8988T (cell line): ENCODE data around the gene PMM1.
A peak's percentile ranks its signal among the peaks of the same experiment; 100 is the strongest.
"Not testable (repeated sequence)": the region's sequence is repeated elsewhere in the genome, so short reads cannot be mapped to it uniquely, and the experiment has no call there.

Experiments used
- DNase-seq: peaks from one replicate; pipeline ENCODE4 v3.0.0; 2011

PMM1 gene

DNA sequence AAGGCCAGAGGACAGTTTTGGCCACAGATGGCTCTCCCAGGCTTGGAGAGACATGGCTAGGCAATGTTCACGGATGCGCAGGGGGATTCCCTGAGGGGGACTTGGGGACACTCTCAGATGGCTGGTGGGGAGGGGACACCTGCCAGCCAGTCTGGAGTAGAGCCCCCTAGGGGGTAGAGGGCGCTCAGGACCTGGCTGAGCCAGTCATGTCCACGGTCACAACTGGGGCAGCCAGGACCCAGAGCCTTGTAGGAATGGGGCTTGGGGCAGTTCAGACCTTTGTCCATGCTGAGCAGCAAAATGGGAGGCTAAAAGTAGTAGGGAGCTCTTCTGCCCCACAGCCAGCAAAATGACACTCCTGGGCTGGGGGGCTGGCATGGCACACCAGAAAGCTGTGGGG lies 27.2 kb downstream of the PMM1 start:
- DNase-seq: no peak

DNA sequence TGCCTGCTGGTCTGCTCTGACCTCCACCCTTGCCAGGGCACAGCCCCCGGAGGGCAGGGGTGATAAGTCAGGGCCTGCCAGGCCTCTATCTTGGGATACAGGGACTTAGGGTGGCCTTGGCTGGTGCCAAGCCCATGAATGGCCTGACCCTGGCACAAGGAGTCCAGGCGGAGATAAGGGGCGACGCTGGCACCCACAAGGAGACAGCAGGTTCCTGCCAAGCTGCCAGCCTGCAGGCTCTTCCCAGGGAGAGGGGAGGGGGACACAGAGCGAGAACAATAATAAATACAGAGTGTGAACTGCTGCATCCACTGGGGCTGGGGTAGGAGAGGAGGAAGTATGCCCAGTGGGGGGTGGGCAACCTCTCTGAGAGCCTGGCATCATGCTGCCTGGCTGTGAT lies 27.9 kb downstream of the PMM1 start:
- DNase-seq: no peak

DNA sequence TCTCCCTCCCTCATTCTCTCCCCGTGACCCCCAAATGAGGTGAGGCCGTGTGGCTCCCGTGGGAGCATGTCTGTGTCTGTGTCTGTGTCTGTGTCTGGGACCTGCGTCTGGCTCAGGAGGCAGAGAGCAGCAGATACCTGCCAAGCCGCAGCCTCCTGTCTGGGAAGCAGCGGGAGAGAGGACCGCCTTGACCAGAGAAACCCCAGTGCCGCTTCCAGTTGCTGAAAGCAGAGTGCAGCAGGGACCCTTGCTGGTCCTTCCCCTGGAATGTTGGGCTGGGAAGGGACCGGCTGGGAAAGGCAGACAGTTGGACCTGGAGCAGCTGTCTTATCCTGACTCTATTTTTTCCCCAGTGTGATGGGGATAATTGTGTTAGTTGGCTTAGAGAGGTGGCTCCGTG lies 28.3 kb downstream of the PMM1 start:
- DNase-seq: no peak

DNA sequence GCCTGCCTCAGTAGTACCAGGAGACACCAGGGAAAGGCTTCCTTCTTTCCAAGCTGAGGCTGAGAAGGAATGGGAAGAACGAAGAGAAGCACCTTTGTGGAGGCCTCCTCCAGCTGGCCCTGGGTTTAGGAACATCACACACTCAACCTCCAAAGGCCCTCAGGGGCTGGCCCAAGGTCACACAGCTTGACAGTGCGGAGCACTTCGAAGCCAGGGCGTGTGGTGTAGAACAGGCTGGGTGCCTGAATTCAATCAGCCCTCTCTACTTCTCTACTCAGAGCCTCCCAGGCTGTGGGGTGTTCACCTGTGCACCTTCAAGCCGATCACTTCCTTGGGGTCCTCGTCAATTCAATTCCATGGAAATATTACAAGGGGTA lies 29.6 kb downstream of the PMM1 start:
- no peak for DNase-seq

DNA sequence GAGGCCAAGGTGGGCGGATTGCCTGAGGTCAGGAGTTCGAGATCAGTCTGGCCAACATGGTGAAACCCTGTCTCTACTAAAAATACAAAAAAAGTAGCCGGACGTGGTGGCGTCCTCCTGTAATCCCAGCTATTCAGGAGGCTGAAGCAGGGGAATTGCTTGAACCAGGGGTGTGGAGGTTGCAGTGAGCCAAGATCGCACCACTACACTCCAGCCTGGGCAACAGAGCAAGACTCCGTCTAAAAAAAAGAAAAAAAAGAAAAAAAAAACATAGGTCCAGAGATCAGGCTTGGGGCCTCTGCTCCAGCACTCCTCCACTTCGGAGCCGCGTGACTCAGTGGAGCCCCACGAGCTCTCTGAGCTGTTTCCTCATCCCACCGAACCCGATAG lies 31.4 kb downstream of the PMM1 start:
- not testable (repeated sequence) for DNase-seq

DNA sequence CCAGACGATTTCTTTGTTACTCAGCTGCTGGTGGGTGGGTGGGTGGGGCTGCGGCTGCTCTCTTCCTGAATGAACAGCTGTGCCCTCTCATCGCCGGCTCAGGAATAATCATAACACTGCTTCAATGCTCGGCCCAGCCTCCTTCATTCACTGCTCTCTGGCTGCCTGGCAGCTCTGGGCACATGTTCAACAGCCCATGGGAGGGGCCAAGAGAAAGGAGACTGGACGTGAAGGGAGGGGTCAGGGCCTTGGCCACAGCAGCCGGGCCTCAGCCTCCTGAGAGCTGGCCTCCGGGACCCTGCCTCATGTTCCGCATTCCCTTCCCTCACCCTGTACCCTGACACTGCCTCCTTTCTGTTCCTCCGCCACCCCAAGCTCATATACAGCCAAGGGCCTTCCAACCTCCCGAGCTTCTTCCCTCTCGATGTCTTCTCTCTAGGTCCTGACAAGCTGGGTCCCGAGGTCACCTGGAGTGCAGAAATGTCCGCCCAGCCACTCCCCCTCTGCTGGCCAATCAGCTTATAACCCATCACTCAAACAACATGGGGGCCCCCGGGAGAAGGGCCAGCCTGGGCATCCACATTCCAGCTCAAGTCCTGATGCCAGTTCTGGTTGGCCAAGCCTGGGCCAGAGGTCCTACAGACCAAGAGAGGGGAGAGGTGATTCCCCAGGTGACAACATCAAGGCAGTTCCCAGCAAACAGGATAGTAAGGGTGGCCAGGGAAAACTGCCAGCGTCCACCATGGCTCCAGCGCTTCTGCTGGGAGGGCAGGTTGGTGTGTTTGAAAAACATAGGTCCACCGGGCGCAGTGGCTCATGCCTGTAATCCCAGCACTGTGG lies 32.0 kb downstream of the PMM1 start:
- no peak for DNase-seq

DNA sequence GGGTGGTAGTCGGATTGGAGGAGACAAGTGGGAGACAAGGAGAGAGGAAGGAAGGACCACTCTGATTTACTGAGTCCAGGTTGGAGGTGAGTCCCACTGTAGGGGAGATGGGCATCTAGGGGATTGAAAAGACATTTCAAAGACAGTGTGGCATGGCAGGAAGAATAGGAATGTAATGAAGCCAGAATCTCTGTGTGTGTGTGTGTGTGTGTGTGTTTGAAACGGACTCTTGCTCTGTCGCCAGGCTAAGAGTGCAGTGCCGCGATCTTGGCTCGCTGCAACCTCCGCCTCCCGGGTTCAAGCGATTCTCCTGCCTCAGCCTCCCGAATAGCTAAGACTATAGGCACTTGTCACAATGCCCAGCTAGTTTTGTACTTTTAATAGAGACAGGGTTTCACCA lies 33.1 kb downstream of the PMM1 start:
- no peak for DNase-seq

DNA sequence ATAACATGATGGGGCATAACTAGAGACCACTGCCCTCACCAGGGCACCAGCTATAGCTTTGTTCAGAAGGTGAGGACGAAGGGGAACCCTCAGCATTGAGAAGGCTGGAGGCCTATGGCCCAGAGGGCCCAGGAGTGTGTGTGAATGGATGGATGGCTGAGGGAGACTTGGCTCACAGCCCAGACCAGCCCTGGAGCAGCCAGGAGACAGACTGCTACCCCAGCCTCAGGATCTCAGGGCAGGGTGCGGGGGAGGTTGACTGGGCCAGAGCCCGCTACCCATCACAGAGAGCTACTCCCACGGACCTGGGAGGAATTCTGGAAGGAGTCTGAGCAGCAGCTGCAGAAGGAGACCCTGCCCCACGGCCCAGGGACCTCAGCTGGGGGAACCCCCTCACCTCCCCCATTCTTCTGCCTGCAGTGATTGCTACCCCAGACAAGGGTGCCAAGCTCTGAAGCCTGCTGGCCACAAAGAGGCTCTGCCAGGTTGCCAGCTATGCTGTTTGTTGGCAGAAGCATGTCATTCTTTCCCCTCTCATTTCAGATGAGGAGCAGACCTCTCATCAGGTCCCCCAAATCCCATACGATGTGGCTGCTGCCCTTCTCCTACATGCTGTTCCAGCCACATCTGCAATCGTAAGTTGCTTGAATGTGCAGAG lies 34.2 kb downstream of the PMM1 start:
- no peak for DNase-seq

DNA sequence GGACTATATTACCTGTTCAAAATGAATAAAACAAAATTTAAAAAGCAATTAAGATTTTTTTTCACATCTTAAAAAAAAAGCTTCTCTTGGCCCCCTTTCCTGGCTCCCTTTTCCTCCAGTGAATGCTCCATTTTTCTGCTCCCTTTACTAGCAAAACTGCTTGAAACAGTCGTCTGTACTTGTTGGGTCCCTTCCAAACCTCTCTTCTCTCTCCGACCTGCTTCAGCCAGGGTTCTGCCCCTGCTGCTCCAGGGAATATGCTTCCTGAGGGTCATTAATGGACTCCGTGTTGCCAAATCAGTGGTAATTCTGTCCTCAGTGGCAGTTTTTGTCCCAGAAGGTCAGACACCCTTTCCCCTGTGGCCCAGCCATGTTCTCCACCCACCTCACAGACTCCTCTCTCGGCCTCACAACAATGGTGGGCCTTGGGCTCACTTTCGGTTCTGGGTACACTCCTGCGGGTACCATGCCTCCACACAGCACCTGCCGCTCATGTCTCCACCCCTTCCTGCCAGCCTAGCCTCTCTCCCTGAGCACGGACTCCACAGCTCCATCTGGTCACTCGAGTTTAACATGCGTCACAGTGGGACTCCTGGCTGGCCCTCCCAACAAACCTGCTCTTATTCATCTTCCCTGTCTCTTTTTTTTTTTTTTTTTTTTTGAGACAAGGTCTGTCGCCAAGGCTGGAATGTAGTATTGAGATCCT lies 37.6 kb downstream of the PMM1 start:
- DNase-seq: no peak

DNA sequence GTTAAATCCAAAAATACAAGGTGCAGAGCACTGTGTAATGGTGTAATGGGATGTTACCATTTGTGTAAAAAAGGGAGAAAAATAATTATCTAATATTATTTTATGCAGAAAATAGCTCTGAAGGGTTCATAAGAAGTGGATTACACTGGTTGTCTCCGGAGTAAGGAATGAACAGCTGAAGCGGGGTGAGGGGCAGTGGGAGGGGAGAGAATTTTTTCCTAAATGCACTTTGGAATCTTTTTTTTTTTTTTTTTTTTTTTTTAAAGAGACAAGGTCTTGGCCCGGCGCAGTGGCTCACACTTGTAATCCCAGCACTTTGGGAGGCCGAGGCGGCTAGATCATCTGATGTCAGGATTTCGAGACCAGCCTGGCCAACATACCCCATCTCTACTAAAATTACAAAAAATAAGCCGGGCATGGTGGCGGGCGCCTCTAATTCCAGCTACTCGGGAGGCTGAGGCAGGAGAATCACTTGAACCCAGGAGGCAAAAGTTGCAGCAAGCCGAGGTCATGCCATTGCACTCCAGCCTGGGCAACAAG lies 38.6 kb downstream of the PMM1 start:
- no peak for DNase-seq

DNA sequence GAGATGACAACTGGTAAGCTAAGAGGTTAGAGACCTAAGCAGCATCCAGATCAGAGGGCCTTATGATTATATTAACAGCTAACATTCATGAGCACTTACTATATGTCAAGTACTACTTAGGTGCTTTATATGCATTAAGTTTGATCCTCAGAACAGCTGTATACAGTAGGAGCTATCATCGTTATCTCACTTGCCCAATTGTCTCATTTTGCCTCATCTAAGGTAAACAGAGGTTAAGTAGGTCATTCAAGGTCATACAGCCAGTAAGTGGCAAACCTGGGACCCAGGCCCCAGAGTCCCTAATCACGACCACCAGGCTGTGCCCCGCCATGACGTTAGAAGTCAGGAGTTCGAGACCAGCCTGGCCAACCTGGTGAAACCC lies 40.8 kb downstream of the PMM1 start:
- no peak for DNase-seq

DNA sequence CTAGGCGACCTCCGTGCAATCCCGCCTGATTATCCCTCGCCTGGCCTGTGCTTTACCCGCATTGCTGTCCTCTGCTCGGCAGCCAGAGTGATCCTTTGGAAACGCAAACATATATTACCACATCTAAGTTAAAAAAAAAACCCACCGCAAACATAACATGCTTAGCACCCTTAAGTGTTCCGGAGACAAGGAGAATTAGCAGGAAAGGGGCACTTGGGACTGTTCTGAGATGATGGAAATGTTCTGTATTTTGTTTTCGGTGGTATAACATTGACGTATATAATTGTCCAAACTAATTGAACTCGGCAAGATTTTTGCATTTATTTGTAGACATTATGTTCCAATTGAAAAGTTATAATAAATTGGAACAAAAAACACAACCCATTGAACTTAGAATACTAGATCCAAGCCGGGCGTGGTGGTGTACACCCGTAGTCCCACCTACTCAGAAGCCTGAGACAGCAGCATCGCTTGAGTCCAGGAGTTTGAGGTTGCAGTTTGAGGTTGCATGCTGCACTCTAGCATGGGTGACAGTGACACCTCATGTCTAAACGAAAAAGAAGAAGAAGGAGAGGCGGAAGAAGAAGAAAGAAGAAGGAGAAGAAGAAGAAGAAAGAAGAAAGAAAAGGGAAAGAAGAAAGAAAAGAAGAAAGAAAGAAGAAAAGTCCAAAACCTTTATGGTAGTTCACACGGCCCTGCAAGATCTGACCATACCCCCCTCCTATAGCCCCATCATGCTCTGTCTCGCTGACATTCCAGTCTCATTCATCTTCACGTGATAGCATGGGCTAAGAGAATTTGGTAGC lies 44.8 kb downstream of the PMM1 start:
- no peak for DNase-seq

DNA sequence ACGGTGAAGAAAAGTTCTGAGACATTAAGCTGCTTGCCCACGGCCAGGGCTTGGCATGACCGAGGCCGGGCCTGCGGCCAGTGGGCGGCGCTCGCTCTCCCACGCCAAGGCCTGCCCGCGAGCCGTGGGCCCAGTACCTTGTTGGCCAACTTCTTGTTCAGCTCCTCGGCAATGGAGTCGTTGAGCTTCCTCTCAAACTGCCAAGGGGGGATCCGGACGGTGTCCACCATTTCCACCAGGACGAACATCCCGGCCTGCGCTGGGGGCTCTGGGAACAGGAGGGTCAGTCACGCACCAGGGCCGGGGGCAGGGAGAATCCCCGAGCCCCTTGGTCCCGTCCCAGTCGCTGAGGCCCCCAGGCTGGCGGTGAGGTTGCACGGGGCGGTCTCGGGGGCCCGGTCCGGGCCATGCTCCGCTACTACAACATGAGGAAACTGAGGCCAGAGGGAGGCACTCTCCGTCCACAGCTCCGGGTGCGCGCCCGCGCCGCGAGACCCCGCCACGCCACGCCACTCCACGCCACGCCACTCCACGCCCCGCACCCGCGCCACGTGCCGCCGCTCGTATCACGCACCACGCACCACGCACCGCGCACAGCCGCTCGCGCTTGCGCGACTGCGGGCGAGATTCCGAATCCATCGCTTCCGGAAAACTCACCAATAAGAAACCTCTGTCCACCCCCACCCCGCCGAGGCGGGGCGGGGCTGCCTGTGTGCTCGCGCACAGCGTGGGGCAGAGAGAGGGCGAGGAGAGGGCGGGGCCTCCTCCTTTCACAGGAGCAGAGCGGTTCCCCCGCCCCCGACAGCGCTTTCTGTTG lies 45.6 kb downstream of the PMM1 start, which contains the start of gene POLR3H:
Gene POLR3H (minus strand): TSS at position 617 of the 817 bp plus-strand sequence. CDS start 369 bp downstream, at position 248.
- peak; percentile 78 for DNase-seq

DNA sequence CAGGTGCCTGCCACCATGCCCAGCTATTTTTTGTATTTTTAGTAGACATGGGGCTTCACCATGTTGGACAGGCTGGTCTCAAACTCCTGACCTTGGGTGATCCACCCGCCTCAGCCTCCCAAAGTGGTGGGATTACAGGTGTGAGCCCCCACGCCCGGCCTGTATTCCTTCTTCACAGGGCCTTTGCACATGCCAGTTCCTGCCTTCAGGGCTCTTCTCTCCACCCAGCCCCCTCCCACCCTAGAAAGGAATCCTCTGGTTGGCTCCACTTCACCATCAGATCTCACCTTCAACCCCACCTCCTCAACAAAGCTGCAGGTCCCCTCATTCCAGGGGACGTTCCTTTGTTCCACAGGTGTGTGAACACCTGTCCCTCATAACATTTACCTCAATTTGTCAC lies 47.4 kb downstream of the PMM1 start:
- no peak for DNase-seq

DNA sequence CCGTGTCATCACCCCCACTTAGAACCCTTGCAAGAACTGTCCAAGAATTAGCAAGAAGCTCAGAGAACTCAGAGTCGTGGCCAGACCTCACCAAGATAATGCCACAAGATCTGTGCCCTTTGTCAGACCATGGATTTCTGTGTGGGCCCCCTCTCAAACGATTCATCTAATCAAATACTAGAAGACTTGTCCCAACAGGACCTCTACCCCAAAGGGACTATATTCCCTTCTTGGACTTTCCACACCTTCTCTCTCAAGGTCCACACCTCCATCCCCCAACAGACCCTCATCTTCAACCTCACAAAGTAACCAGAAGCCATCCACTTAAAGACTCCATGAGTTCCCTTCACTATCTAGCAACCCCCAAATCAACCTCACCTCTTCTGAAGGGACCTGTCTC lies 48.2 kb downstream of the PMM1 start:
- DNase-seq: no peak

DNA sequence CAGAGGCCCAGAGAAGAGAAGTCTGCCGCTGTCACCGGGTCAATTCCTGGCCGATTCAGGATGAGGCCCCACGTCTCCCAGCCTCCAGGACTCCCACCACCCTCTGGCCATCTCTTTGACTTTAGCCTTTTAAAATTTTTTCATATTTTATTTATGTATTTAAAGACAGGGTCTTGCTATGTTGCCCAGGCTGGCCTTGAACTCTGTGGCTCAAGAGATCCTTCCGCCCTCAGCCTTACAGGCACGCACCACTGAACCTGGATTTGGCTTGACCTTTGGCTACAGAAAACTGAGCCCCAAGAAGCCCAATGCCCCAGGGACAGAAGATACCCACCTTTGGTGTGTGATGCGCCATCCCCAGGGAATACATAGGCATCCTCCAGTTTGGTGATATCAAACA lies 49.3 kb downstream of the PMM1 start:
- DNase-seq: no peak

DNA sequence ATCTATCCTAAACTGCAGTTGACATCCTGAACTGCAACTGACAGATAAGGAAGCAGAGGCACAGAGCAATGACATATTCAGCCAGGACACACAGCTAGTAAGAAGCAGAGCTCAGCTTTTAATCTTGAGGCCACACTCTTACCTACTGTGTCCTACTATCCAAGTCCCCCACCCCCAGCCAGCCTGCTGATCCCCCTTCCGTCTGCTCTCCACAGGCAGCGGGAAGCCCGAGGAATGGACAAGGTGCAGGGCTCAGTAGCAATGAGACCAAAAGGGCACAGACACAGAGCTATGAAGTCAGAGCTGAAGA lies 49.7 kb downstream of the PMM1 start:
- DNase-seq: no peak

DNA sequence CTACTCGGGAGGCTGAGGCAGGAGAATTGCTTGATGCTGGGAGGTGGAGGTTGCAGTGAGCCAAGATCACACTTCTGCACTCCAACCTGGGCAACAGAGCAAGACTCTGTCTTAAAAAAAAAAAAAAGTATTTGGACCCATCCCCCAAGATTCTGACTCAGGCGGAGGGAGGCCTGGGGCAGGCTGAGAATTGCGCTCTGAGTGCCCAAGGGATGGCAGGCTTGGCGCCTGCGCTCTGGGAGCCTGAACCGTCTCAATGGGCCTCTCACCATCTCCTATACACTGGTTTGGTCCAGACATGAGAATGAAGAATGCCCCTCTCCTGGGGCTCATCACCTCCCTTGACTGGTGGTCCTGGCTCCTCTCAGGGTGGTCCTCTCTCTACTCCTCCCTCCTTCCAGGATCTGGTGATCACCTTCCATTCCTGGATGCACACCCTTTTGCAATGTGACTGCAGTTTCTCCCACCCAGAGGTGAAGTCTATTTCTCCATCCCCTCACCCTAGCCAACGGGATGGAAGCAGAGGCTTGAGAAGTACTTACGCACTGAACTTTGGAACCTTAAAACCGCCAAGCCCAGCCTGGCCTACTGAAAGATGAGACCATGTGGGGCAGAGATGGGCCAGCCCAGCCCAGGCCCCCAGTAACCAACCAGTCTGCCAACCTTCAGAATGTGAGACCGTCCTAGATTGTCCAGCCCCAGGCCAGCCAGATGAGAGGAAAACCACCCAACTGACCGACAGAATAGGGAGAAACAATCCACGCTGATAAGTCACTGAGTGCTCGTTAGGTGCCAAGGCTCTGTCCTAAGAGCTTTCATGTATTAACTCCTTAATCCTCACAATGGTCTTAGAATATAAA lies 50.3 kb downstream of the PMM1 start:
- no peak for DNase-seq

DNA sequence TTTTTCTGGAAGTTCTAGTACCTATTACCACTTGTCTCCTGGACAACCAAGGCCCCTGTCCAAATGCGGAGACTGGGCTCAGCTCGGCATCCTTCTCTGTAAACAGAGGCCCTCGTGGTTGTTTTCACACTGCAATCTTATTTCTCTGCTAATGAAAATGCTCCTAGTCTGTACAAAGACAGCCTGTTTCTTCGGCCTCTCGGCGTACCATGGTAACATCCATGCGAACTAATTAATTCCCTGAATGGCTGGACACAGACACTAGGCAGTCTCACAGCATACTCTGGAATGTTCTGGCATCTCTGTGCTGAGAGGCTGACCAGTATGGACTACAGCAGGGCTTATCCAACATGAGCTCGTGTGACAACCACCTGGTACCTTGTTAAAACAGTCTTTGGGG lies 51.1 kb downstream of the PMM1 start:
- DNase-seq: no peak

DNA sequence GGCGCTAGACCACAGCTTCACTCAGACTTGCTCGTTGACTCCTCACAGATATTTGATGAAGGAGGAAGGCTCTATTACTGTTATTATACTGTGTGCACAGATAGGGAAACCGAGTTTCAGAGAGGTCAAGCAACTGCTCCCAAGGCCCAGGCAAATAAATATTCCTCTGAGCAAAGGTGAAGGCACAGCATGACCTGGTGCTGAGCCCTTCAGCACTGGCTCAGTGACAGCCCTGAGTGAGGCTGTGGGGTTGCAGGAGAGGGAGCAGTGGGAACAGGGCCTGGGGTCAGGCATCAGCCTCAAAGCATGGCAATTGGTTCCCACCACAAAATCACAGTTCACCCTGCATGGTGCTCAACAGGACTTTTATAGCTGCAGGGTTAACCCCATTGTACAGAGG lies 52.4 kb downstream of the PMM1 start:
- DNase-seq: no peak

DNA sequence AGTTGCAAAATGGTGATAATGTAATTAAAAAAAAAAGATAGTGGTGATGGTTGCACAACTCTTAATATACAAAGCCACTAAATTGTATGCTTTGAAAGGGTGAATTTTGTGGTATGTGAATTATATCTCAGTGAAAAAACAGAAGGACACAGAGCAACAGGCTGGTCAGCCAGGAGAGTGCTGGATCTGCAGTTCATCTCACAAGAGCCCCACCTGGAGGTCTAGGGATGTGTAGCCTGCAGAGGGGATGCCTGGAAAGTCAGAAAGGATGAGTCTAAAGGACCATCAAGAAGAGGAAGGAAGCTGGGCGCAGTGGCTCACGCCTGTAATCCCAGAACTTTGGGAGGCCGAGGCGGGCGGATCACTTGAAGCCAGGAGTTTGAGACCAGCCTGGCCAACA lies 54.4 kb downstream of the PMM1 start:
- no peak for DNase-seq
